ENCODE measurements around the gene BFSP2.

The BFSP2 gene

DNA sequence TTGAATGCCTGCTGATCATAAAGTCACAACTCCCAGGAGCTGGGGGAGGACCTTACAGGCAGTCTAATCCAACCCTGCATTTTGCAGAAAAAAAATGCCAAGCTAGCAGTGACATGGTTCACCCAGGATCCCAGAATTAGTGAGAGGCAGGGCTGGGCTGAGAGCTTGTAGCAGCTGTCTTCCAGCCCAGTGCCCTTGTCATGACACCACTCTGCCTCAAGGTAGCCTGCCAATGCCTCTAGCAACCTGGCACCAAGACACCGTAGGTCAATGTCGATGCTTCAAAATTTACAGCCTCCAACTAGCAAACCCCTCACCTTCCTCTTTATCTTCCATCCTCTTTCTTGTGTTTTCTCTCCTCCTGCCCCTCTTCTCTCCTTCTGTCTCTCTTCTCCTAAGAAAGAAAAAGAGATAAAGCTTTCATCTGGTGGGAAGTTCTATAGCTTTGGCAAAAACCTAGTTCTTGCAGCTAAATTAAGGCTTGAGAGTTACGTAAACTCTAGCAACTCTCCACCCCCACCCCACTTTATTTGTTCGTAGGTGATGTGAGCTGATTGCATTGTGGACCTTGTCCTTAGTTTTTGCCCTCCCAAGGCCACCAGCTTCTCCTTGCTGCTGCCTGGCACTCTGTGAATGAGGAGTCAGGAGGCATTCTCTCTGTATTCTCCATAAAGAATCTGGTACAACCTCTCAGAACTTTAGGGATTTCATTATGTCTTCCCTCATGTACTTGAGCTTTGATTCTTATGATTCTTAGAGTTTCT is 18.3 kb upstream of the BFSP2 start:
- no peak for DNase-seq (ENCODE audit: low read depth)
- H3K4me3 ChIP-seq (ENCODE audit: low read length) = no peak overlapping the region
- TF ChIP-seq, protein P1, sequence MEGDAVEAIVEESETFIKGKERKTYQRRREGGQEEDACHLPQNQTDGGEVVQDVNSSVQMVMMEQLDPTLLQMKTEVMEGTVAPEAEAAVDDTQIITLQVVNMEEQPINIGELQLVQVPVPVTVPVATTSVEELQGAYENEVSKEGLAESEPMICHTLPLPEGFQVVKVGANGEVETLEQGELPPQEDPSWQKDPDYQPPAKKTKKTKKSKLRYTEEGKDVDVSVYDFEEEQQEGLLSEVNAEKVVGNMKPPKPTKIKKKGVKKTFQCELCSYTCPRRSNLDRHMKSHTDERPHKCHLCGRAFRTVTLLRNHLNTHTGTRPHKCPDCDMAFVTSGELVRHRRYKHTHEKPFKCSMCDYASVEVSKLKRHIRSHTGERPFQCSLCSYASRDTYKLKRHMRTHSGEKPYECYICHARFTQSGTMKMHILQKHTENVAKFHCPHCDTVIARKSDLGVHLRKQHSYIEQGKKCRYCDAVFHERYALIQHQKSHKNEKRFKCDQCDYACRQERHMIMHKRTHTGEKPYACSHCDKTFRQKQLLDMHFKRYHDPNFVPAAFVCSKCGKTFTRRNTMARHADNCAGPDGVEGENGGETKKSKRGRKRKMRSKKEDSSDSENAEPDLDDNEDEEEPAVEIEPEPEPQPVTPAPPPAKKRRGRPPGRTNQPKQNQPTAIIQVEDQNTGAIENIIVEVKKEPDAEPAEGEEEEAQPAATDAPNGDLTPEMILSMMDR (conservative IDR thresholded peaks at IDR 0.05; ENCODE audit: low read length) = no peak

DNA sequence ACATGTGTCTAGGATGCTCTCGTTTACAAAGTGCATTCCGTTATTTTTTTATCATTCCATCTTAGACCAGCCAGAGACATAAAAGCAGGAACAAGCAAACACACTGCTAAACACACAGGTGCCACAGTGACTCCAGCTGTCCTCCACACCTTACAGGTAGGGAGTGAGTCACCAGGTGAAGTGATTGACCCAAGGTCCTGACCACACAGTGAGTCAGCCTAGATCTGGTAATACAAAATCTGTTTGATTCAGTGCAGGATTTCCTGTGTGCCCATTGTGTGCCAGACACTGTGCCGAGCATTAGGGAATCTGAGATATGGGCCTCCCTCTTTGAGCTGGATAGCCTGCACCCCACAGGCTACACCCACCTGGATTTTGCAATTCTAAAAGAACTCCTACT is 16.7 kb upstream of the BFSP2 start:
- DNase-seq (ENCODE audit: low read depth) = no peak
- no peak overlapping the region for H3K4me3 ChIP-seq (ENCODE audit: low read length)
- TF ChIP-seq, protein P1 (conservative IDR thresholded peaks at IDR 0.05; ENCODE audit: low read length) = no peak

DNA sequence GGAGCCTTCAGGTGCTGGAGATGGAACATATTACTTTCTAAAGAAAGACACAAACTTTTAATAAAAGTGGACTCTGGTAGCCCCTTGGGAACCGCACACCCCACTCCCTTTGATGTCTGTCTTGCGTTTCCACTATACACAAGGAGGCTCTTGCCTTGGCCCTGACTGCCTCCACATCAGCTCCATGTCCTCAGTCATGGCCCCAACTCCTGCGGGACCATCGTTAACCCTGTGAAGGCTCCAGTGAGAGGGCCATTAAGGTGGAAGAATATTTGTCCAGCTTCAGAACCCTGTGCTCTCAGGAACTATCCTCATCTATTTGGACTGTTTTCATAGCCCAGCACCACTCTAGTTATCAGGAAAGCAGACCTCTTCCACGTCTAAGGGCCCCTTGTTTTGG is 16.1 kb upstream of the BFSP2 start:
- no peak overlapping the region for H3K4me3 ChIP-seq (ENCODE audit: low read length)
- DNase-seq (ENCODE audit: low read depth) = no peak
- TF ChIP-seq, protein P1 (conservative IDR thresholded peaks at IDR 0.05; ENCODE audit: low read length) = no peak

DNA sequence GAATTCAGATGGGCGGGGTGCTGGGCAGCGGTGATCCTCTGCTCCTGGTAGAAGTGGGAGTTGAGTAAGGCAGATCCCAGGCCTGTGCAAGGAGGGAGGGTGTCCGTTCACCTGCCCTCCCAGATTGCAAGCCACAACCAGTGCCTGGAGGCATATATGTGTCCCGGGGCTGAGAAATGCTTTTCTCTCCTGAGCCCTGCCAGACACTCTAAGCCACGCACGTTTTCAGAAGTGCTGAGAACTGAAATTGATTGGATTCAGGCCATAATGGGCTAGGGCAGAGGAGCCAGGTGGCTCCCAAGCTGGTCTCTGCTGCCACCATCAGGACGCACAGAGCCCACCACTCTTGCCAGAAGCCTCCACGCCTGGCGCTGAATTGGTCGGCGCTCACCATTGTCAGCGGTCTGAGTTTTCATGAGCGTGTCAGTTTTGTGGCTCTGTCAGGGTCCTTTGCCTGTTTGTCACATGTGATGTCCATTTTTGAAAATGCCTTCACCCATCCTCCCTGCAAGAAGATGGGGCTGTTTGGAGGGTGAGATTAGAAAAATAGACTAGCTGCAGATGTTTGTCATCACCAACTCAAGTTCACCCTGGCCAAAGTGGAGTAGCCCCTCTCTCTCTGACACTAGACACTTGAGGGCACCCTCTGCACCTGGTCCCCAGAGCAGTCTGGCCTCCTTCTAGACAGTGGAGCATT is 15.4 kb upstream of the BFSP2 start:
- no peak overlapping the region for H3K4me3 ChIP-seq (ENCODE audit: low read length)
- TF ChIP-seq, protein P1 (conservative IDR thresholded peaks at IDR 0.05; ENCODE audit: low read length) = peak; percentile 68
- DNase-seq (ENCODE audit: low read depth) = peak; percentile 44

DNA sequence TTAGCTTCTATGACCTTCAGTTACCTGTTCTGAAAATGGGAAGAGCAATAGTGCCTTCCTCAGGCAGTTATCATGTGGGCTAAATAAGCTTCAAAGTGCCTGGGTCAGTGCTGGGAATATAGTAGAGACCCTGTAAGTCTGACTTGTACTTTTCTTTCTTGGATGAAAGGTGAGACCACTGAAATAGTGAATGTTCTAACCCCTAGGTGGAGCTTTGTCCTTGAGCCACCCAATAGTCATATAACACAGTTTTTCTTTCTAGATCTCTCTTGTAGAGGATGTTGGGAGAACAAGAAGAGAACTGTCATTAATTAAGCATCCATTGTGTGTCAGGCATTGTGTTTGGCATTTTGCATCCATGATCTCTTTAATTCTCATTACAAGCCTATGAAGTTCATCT is 13.0 kb upstream of the BFSP2 start:
- no peak overlapping the region for H3K4me3 ChIP-seq (ENCODE audit: low read length)
- no peak for DNase-seq (ENCODE audit: low read depth)
- TF ChIP-seq, protein P1 (conservative IDR thresholded peaks at IDR 0.05; ENCODE audit: low read length) = no peak

DNA sequence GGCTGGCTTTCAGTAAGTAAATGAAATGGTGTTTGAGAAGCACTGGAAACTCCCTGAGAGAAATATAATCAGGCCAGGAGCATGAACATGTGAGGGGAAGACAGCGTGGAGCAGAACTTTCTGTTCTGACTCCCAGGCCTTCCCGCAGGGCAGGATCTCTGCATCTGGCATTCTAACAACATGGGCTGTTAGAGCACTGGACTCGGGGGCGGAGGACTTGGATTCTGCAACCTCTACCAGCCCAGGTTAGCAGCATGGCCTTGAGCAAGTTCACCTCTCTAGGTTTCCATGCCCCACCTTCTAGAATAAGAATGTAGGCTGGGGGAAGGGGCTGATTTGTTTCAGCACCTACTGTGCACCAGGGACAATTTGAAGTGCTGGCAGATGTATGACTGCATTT is 12.5 kb upstream of the BFSP2 start:
- H3K4me3 ChIP-seq (ENCODE audit: low read length) = no peak overlapping the region
- TF ChIP-seq, protein P1 (conservative IDR thresholded peaks at IDR 0.05; ENCODE audit: low read length) = no peak

More for the DNA sequence above, 12.5 kb upstream of the BFSP2 start:
- no peak for DNase-seq (ENCODE audit: low read depth)

Data from AG10803 (cell line).